ENCODE measurements around the gene SYP. TPM values are rescaled to one million over a fixed set of nuclear protein-coding genes. Genes with fewer than 3 reads are reported as not detected.

SYP gene
- total and polyA plus RNA-seq, 10 of the 15 experiments (the other 5 are each of a cell fraction or from before 2014, with no cell fraction given): 0.34 to 1.7 (median 0.74) TPM

DNA sequence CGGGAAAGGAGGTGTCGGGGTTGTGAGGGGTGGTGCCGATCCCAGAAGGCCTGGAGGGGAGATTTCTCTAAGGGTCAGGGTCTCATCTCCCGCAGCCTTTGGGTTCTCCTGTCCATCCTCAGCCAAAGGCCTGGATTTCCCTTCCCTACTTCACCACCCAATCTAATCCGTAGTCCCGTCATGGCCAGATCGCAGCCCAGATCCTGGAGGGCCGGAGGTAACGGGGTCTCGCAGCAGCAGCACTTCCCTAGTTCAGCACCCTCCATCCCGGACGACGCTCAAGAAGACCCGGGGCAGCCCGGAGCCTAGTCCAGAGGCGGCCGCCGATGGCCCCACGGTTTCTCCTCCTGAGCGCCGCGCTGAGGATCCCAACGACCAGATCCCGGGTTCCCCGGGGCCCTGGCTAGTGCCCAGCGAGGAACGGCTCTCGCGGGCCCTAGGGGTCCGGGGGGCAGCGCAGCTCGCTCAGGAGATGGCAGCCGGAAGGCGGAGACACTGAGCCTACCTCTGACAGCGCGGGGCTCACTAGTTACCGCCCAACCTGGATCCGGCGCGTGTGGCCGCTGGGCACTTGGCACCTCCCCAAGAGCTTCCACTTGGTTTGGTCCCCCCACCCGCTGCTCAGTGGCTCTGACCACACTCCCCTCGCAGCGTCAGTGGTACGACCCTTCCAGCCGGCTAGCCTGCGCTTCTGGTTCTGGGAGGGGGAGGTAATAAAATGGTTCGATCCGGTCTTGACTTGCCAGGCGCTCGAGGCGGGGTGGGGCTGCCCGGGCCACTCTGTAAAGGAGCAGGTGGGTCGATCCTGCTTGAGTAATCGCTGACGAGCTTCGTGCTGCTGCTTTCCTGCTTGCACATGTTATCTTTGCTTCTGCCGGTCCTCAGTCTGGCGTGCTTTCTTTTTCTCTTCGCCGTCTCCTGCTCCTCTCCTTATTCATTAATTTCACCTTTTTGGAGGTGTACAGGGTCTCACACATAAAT, 33.8 kb downstream of the SYP start (continued):
- TF ChIP-seq, protein P1, sequence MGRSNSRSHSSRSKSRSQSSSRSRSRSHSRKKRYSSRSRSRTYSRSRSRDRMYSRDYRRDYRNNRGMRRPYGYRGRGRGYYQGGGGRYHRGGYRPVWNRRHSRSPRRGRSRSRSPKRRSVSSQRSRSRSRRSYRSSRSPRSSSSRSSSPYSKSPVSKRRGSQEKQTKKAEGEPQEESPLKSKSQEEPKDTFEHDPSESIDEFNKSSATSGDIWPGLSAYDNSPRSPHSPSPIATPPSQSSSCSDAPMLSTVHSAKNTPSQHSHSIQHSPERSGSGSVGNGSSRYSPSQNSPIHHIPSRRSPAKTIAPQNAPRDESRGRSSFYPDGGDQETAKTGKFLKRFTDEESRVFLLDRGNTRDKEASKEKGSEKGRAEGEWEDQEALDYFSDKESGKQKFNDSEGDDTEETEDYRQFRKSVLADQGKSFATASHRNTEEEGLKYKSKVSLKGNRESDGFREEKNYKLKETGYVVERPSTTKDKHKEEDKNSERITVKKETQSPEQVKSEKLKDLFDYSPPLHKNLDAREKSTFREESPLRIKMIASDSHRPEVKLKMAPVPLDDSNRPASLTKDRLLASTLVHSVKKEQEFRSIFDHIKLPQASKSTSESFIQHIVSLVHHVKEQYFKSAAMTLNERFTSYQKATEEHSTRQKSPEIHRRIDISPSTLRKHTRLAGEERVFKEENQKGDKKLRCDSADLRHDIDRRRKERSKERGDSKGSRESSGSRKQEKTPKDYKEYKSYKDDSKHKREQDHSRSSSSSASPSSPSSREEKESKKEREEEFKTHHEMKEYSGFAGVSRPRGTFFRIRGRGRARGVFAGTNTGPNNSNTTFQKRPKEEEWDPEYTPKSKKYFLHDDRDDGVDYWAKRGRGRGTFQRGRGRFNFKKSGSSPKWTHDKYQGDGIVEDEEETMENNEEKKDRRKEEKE (IDR thresholded peaks at IDR 0.05): peak; percentile 84
- no peak for TF ChIP-seq TCF3 (IDR thresholded peaks at IDR 0.05; ENCODE audit: borderline replicate concordance, insufficient read depth, low read depth, low read length)
- no peak for TF ChIP-seq MEF2A (IDR thresholded peaks at IDR 0.05; ENCODE audit: insufficient read depth, low read depth, low read length)
- TF ChIP-seq CHD1 (IDR thresholded peaks at IDR 0.05; ENCODE audit: low read depth, low read length): peak; percentile 96
- TF ChIP-seq ESRRA (IDR thresholded peaks at IDR 0.05; ENCODE audit: low read length): no peak
- TF ChIP-seq SREBF1 (IDR thresholded peaks at IDR 0.05; ENCODE audit: low read length): peak; percentile 92
- TF ChIP-seq, protein P2, sequence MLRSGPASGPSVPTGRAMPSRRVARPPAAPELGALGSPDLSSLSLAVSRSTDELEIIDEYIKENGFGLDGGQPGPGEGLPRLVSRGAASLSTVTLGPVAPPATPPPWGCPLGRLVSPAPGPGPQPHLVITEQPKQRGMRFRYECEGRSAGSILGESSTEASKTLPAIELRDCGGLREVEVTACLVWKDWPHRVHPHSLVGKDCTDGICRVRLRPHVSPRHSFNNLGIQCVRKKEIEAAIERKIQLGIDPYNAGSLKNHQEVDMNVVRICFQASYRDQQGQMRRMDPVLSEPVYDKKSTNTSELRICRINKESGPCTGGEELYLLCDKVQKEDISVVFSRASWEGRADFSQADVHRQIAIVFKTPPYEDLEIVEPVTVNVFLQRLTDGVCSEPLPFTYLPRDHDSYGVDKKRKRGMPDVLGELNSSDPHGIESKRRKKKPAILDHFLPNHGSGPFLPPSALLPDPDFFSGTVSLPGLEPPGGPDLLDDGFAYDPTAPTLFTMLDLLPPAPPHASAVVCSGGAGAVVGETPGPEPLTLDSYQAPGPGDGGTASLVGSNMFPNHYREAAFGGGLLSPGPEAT (IDR thresholded peaks at IDR 0.05; ENCODE audit: low read depth): peak; percentile 15; the same call in 1 of the 2 replicates
- 0 out of 2 replicates have a peak, but pooled peaks have one; percentile 33 for TF ChIP-seq ZNF207 (IDR thresholded peaks at IDR 0.05; ENCODE audit: borderline replicate concordance)
- TF ChIP-seq POLR2A (IDR thresholded peaks at IDR 0.05; ENCODE audit: low read depth, low read length): 0 out of 2 replicates have a peak, but pooled peaks have one; percentile 33

All from GM12878 (cell line).